ENCODE data around the gene FRMD1. TPM values are rescaled to one million over a fixed set of nuclear protein-coding genes. Genes with fewer than 3 reads are reported as not detected.

FRMD1 gene
- total and polyA plus RNA-seq, 2 of the 8 experiments (the other 6 are each of a cell fraction or from before 2014, with no cell fraction given): 0.36 TPM; not detected in 1

- no peak overlapping the region for H2BK5ac ChIP-seq (ENCODE audit: low read depth, low read length)
- no peak overlapping the region for H3K4ac ChIP-seq (replicated peaks; ENCODE audit: insufficient read length, low read depth, low read length)
- peaks cover 0 to 4% (median 3%) of the 10 kb centered on the region in 4 experiments; a peak in 4 of 7 replicates for H3K4me1 ChIP-seq (replicated peaks in 1 of 4; ENCODE audit: control insufficient read depth in 3 of 4, insufficient read depth in 4 of 4, low read length in 3 of 4)
- no peak overlapping the region for H3K56ac ChIP-seq (replicated peaks; ENCODE audit: insufficient read length, low read depth, low read length)
- no peak overlapping the region for H2AK5ac ChIP-seq (ENCODE audit: low read depth, low read length)
- no peak overlapping the region for H3K18ac ChIP-seq (ENCODE audit: extremely low read depth, low read length)
- no peaks in the 10 kb centered on the region for H4K20me1 ChIP-seq (replicated peaks in 1 of 2; ENCODE audit: control insufficient read depth in 1 of 2, insufficient read depth in 2 of 2, low read length in 2 of 2)
- no peak overlapping the region for H4K91ac ChIP-seq (replicated peaks; ENCODE audit: insufficient read length, low read length)
- no peak overlapping the region for H3K9ac ChIP-seq (replicated peaks in 1 of 4; ENCODE audit: extremely low read depth in 1 of 4, low read depth in 3 of 4, low read length in 3 of 4)
- no peak overlapping the region for H3K27ac ChIP-seq (ENCODE audit: low read depth, low read length)
- H3K9me3 ChIP-seq (ENCODE audit: insufficient read depth in 2 of 2, low read depth in 1 of 2, low read length in 1 of 2): no peaks in the 10 kb centered on the region
- FAIRE-seq (no peak), DNase-seq (ENCODE audit: low read depth in 1 of 2, low spot score in 2 of 2) (no peak)
- ChIA-PET POLR2A (ENCODE audit: partially characterized antibody) (no interaction called here), CTCF (ENCODE audit: partially characterized antibody) (interaction anchor here (2.6 kb wide), 1 partner anchor 22 kb away, joined by 9 read pairs; no protein-coding TSS in a partner anchor)
- no peak overlapping the region for H4K5ac ChIP-seq (ENCODE audit: insufficient read length, low read depth, low read length)
- no peaks in the 10 kb centered on the region for H3K23me2 ChIP-seq (ENCODE audit: low read depth, low read length)
- no peaks in the 10 kb centered on the region for H3K36me3 ChIP-seq (ENCODE audit: control insufficient read depth in 2 of 4, insufficient read depth in 4 of 4, low read length in 3 of 4)
- no peak overlapping the region for H3K23ac ChIP-seq (ENCODE audit: insufficient read length)
- H3K27me3 ChIP-seq (replicated peaks in 1 of 4; ENCODE audit: control insufficient read depth in 3 of 4, extremely low read depth in 1 of 4, insufficient read depth in 3 of 4, low read length in 3 of 4): peaks cover 0 to 8% (median 5%) of the 10 kb centered on the region in 4 experiments; a peak in 5 of 7 replicates
- peak overlapping the region; percentile 48; the same call in 1 of the 2 replicates for H2BK15ac ChIP-seq (ENCODE audit: low read length)
- WGBS, 2 experiments (ENCODE audit: extremely low coverage in 1 of 2, insufficient coverage in 1 of 2, insufficient read length in 1 of 2, insufficient replicate concordance in 2 of 2, low coverage in 1 of 2, low lambda C conversion rate in 2 of 2, missing lambda C conversion rate in 1 of 2): 93% methylated on average over 11 of the region's 14 CpGs; no CpG with 5 or more reads in 1 of the 2 experiments
- H3K14ac ChIP-seq (ENCODE audit: insufficient read length): no peak overlapping the region
- no peak overlapping the region for H2BK12ac ChIP-seq (ENCODE audit: low read depth, low read length)
- no peaks in the 10 kb centered on the region for H3K79me1 ChIP-seq (ENCODE audit: low read depth, low read length)
- no peak overlapping the region; the same call in 1 of the 2 replicates for H4K8ac ChIP-seq (ENCODE audit: extremely low read depth, insufficient read depth, low read length)
- no peaks in the 10 kb centered on the region for H3K79me2 ChIP-seq (ENCODE audit: control insufficient read depth in 1 of 2, insufficient read depth in 2 of 2, low read length in 2 of 2)
- no peak overlapping the region for H3K4me3 ChIP-seq (ENCODE audit: extremely low read depth in 1 of 4, insufficient read depth in 2 of 4, low read depth in 3 of 4, low read length in 4 of 4)
- H2BK120ac ChIP-seq (replicated peaks; ENCODE audit: low read depth, low read length): no peak overlapping the region
- no peak overlapping the region for H3K4me2 ChIP-seq (ENCODE audit: insufficient read depth in 1 of 2, low read depth in 2 of 2, low read length in 2 of 2)
- no peak overlapping the region for H2BK20ac ChIP-seq (ENCODE audit: low read length)
- H2AFZ ChIP-seq (ENCODE audit: low read length): no peak overlapping the region
- TF ChIP-seq, protein P1, sequence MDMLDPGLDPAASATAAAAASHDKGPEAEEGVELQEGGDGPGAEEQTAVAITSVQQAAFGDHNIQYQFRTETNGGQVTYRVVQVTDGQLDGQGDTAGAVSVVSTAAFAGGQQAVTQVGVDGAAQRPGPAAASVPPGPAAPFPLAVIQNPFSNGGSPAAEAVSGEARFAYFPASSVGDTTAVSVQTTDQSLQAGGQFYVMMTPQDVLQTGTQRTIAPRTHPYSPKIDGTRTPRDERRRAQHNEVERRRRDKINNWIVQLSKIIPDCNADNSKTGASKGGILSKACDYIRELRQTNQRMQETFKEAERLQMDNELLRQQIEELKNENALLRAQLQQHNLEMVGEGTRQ (IDR thresholded peaks at IDR 0.05; ENCODE audit: low read length): no peak
- no peak for TF ChIP-seq RBBP5 (IDR thresholded peaks at IDR 0.05; ENCODE audit: borderline replicate concordance, low read depth, low read length)
- TF ChIP-seq CTBP2 (IDR thresholded peaks at IDR 0.05; ENCODE audit: borderline replicate concordance, insufficient read depth, insufficient read length, low read length): no peak
- no peak for TF ChIP-seq SP4 (IDR thresholded peaks at IDR 0.05; ENCODE audit: low read length)
- no peak for TF ChIP-seq PHF8 (conservative IDR thresholded peaks at IDR 0.05; ENCODE audit: low read depth, low read length)
- TF ChIP-seq TBP (IDR thresholded peaks at IDR 0.05; ENCODE audit: low read depth, low read length): no peak
- TF ChIP-seq BACH1 (IDR thresholded peaks at IDR 0.05; ENCODE audit: low read length): no peak
- TF ChIP-seq, protein P2, sequence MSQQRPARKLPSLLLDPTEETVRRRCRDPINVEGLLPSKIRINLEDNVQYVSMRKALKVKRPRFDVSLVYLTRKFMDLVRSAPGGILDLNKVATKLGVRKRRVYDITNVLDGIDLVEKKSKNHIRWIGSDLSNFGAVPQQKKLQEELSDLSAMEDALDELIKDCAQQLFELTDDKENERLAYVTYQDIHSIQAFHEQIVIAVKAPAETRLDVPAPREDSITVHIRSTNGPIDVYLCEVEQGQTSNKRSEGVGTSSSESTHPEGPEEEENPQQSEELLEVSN (IDR thresholded peaks at IDR 0.05): no peak
- TF ChIP-seq CREB1 (IDR thresholded peaks at IDR 0.05): no peak
- TF ChIP-seq RFX5 (IDR thresholded peaks at IDR 0.05; ENCODE audit: borderline replicate concordance, low read depth, low read length): no peak
- TF ChIP-seq SUZ12 (IDR thresholded peaks at IDR 0.05; ENCODE audit: low read length): no peak
- TF ChIP-seq KDM4A (IDR thresholded peaks at IDR 0.05; ENCODE audit: low read depth, low read length, severe bottlenecking): no peak
Observed at GRCh38 chr6:168095716-168096250, 16.8 kb upstream of the FRMD1 start.
